NCI-H2171 (cell line): ENCODE data around the gene LRSAM1.

Experiments used
- DNase-seq: peaks from one replicate; lab custom pipeline; 2025; lab: John Stamatoyannopoulos, UW

The LRSAM1 gene

DNA sequence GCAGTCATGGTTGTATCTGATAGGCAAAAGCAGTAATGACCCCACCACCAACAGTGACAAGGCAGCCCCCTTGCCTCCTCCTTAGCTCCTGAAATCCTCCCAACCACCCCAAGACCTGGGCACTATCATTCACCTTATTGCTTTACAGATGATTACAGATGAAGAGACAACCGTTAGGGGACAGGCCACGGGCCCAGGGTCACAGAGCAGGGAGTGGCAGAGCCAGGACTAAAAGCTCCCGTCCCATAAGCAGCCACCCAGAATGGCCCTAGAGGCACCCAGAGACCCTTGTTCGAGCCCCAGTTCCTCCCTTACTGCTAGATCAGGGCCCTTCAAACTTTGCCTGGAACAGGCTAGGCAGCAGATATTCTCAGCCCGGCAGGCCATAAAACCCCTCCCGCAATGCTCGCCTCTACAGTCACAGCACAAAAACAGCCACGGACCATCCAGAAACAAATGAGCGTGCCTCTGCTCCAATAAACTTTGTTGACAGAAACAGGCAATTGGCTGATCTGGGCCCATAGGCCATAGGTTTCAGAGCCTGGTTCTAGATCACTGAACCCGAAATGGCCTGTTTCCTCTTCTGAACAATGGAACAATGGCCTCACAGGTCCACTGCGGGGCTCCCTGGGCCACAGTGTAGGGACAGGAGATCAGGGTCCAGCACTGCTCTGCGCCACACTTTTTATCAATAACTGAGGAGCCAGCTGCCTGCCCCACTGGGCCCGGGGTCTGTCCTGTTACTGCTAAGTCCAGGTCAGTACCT, 67.0 kb downstream of the LRSAM1 start:
- no peak for DNase-seq

DNA sequence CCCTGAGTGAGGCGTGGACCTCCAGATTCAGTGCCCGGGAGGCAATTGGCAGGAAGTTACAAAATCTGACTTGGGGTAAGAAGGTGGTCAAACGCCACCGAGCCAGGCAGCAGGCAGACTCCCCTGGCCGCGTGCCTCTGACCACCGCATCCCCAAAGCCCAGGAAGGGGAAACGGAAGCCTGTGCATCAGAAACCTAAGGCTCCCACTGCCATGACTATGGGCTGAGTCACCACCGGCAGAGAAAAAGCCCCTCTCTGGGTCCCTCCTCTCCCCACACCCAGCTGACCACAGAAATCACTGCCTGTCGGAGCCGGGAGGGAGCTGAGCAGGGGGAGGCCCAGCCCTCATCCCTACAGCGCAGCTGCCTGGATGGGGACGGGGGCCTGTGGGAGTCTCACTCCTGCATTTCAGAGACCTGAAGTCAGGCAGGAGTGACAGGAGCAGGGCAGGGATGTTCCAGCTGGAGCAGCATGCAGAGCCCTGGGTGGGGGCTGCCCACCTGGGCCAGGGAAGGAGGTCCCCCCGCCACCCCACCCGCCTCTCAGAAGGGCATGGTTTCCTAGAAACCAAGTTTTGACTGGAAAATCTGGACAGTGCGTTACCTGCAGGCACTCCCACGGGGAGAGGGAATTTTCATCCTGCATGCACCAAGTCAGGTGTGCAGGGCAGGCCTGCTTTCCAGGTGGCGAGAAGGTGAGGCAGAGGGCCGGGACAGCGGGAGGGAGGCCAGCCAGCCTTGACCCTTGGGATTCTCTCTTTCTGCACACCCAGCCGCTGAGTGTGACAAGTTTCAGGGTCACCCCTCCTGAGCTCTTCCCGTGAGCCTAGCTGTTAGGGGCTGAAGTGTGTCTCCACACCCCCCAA, 68.2 kb downstream of the LRSAM1 start:
- no peak for DNase-seq

DNA sequence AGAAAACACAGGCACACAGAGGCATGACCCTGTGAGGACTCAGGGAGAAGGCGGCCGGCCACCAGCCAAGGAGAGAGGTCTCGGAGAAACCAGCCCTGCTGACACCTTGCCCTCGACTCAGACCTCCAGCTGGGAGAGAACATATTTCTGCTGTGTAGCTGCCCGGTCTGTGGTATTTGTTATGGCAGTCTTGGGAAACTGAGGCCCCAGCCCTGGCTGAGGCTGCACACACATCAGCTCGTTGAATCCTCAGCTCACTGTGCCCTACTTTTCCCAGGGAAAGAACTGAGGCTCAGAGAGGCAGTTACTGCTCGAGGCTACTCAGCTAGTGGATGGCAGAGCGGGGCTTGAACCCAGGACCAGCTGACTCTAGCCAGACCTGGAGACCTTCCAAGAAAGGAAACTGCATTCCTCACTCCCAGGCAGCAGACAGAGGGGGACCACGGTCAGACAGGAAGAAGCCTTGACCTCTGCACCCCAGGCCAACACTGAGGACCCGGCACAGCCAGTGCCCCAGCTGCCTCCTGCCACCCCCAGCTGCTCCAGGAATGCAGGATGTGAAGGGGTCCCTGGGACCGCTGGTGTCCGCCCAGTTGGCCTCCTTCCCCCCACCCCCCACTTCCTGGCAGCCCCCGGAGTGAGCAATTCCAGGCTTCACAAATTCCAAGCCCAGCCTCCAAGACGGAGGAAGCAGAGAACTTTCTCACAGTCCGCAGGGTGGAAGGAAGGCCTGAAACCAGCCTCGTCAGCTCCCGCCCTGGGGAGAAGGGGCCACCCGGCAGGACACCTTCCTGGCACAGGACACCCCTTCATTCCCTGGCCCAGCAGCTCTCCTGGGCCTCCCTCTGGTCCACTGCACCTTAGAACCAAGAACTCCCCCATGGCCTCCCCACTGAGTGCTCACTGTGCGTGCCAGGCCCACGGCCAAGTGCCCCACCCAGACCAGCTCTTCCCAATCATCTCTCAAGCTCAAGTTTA, 69.9 kb downstream of the LRSAM1 start:
- DNase-seq = no peak

DNA sequence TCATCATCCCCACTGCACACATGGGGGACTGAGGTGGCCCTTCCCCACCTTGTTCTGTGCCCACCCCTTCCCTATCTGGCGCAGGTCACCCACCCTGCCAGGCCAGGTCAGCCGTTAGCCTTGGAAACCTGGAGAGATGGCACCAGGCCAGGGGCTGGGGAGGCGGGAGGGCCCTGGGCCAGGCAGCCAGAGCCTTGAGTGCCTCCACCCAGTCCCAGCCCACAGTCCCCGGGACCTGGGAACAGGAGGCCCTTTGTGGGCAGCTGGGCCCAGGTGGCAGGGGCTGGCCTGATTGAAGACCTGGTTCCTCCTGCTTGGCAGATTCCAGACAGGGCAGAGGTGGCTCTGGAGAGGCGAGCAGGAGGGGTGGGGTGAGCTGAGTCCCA, 70.6 kb downstream of the LRSAM1 start:
- DNase-seq = no peak

DNA sequence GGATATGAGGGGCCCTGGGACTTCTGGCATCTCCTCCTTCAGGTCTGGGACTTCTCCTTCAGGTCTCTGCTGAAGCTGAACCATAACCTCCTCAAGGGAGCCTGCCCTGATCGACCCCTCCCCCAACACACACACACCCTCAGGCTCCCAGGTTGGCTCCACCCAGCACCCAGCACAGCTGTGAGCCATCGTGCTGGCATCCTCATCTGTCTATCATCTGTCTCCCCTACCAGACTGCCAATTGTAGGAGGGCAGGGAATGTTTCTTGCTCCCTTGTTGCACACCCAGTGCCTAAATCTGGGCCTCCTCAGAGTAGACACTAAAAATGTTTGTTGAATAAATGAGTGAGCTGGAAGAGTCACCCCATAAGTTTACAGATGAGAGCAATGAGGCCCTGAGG, 71.4 kb downstream of the LRSAM1 start:
- no peak for DNase-seq

DNA sequence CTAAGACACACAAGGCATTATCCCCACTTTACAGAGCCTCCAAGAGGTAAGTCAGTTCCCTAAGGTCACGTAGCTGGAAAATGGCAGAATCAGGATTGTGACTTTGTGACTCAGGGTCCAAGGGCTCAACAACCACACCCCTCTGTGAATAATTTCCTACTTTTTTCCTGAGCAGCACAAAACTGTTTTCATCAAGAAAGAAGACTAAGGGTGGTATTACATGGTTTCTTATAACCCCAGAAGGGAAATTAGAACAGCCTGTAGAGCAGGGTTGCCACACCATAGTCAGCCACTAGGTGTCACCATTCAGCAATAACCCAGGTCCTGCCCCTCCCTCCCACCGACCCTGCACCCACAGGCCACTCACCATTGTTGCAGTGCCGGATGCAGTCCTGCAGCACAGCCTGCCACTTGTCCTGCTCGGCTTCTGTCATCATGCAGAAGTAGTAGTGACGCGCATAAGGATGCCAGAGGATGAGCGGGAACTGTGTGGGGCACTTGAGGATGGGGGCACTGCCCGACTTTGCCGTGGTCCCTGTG, 72.1 kb downstream of the LRSAM1 start:
- DNase-seq = no peak

DNA sequence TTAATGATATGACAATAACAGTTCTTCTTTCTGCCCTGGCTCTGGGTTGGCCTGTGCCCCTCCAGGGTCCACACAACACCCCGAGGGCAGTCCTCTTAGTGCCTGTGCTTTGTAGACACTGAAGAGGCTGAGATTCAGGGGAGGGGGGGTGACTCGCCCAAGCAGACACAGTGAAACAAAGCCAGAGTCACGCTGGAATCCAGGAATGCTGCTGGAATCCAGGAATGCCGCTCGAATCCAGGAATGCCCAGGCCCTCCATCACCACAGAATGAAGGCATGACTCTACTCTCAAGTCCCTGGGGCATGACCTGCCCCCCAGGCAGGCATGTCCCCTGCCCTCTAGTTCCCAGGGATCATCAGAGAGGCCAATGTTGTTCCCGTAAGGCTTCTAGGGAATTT, 73.1 kb downstream of the LRSAM1 start:
- DNase-seq = no peak

GRCh38 chr9:127525401-127526188, 74.3 kb downstream of the LRSAM1 start:
- no peak for DNase-seq

DNA sequence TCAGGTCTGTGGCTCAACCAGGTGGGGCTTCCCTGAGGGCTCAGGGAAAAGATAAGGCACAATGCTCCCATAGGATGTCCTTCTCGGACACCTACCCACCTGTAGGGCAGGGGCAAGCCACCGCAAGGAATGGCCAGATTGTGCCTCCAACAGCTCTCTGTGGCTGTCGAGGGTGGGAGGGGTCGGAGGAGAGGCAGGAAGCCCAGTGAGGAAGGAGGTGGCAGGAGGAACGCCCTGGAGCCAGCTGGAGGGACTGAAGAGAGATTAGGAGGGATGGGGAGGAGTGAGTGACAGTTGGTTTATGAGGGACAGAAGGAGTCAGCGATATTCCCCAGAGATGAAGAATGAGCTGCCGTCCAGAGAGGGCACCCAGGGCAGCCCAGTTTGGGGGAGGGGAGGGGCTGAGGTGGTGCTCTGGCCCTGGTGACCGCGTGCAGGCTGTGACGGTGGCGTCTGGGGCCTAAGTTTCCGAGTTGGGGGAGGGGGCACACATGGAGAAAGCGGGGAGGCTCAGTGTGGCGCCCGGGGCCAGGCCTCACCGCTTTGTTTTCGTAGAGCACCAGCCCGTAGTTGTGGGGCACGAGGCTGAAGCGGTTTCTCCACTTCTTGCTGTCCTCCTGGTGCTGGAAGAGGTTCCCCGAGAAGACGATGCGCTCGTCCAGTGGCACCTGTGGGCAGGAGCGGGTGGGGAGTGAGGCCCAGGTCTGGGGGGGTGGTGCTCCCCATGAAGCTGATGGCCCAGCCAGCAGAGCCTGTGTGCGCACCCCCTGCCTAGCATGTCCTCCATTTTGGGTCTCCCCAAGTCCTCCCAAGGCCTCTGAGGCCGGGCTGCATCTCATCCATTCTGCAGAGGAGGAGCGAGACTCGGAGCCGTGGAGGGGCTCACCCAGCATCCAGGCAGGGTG, 75.6 kb downstream of the LRSAM1 start:
- no peak for DNase-seq

GRCh38 chr9:127527560-127528268, 76.4 kb downstream of the LRSAM1 start:
- no peak for DNase-seq

GRCh38 chr9:127528422-127529251, 77.3 kb downstream of the LRSAM1 start:
- DNase-seq = no peak

DNA sequence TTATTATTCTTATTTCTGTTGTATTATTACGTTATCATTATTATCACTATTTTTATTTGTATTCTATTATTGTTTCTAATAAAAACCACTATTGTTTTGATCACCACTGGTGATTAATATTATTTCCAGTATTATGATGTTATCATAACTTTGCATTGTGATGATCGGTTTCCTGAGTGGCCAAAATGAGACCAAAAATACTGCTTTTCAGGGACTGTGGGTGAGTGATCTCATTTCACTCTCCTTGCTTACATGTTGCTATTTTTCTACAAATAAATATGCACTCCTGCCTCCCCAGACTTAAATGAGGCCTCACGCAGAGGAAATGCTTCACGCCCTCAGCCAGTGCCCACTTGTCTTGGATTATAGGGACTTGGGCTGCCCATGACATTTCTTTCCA, 78.4 kb downstream of the LRSAM1 start:
- no peak for DNase-seq

GRCh38 chr9:127530206-127530941, 79.1 kb downstream of the LRSAM1 start:
- DNase-seq = no peak

DNA sequence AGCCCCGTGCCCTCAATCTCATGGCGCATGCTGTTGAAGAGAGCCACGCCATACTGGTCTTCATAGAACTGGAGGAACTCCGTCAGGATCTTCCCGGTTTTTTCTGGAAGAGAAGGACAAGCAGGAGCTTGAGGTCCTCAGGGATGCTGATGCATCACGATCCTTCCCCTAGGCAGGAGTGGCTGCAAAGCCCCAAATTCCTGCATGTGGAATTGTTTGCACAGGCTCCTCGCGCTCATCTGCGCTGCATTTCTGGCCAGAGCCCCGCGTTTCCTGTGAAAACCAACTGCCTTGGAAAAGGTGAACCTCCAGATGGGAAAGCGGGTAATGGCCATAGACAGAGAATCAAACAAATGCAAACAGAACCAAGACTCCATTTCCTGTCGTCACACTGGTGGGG, 80.4 kb downstream of the LRSAM1 start:
- no peak for DNase-seq

DNA sequence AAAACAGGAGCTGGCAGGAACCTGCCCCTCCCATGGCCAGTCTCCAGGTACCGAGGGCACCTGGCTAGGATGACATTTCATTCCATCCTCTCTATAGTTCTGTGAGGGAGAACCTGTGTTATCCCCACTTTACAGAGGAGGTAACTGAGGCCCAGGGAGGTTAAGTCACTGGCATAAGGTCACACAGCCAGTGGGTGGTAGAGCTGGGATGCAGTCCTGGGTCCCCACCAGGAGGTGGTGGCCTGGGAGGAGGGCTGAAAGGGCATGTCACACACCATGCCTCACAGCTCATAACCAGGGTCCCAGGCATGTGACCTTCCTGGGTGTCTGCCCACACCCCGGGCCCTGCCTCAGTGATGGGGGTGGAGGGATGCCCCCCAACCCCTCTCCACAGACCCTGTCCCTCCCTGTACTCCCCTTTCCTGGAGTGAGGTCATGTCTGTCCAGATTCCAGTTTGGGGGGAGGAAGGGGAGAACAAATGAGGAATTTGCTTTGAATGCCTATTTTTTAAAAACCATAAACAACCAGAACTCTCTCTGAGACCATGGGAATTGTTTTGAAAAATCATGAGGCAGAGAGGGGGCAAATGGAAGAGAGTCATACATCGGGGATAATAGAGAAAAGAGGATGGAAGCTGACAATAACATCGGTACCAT, 83.1 kb downstream of the LRSAM1 start:
- no peak for DNase-seq

- no peak for DNase-seq
These were observed 83.6 kb downstream of the LRSAM1 start for GRCh38 chr9:127534931-127535330.

GRCh38 chr9:127535396-127535795, 84.1 kb downstream of the LRSAM1 start:
- no peak for DNase-seq
